Left lung (tissue), 10 donors: ENCODE results near the gene ANKRD66. TPM values are rescaled to one million over a fixed set of nuclear protein-coding genes. Genes with fewer than 3 reads are reported as not detected.
A peak's percentile ranks its signal among the peaks of the same experiment; 100 is the strongest.

ENCODE experiments used
- ATAC-seq: fragments of 200-7000 bp; cut with Tn5 transposase; one replicate; pipeline ENCODE4 v1.9.1; 2020; ENCODE audit warnings: moderate library complexity
- DNase-seq, 4 donors: peaks; one replicate each; pipeline ENCODE4 v3.0.0-alpha.2; 2013 to 2020
- H3K27ac ChIP-seq, 2 donors: fragments of 200-600 bp; sonication (generic) in 1 of 2; one replicate each; pipeline versions ENCODE4 v1.5.0 to v1.8.0; 2020 to 2021
- H3K27me3 ChIP-seq, 2 donors: fragments of 200-600 bp; sonication (generic) in 1 of 2; one replicate each; pipeline versions ENCODE4 v1.5.0 to v1.8.0; 2020 to 2021
- H3K36me3 ChIP-seq, 2 donors: fragments of 200-600 bp; sonication (generic) in 1 of 2; one replicate each; pipeline versions ENCODE4 v1.5.0 to v1.8.0; 2020 to 2021
- H3K4me1 ChIP-seq, 2 donors: fragments of 200-600 bp; one replicate each; pipeline ENCODE4 v1.8.0; 2021
- H3K4me3 ChIP-seq, 2 donors: fragments of 200-600 bp; sonication (generic) in 1 of 2; one replicate each; pipeline versions ENCODE4 v1.5.0 to v1.8.0; 2020 to 2021; ENCODE audit warnings: mild to moderate bottlenecking in 1 of 2
- H3K9me3 ChIP-seq, 2 donors: fragments of 200-600 bp; sonication (generic) in 1 of 2; one replicate each; pipeline versions ENCODE4 v1.5.0 to v1.8.0; 2020 to 2021
- CTCF ChIP-seq, 2 donors: fragments of 200-600 bp; sonication (generic) in 1 of 2; IDR thresholded peaks; one replicate each; pipeline versions ENCODE4 v1.5.0 to v1.8.0; 2021; ENCODE audit warnings: antibody characterized with exemption in 2 of 2
- intact Hi-C, 2 donors: fragments of 100-400 bp; cut with DNase I; formaldehyde crosslinking; loops; one replicate each; pipeline versions ENCODE4 v1.11.2 to v1.14.2; 2022
- polyA plus RNA-seq, 6 donors: library from polyadenylated mRNA; unstranded; fragments of 120-200 nt; gene quantifications; one replicate each; pipeline ENCODE4 v1.2.1, GENCODE V29; 2013; ENCODE audit not compliant: insufficient read length in 6 of 6
- total RNA-seq, 2 donors: library from RNA; stranded (reverse); fragmentation: NEBNext Ultra II Directional; extraction: Animal tissue kit (Norgen Biotek cat#: 25700); gene quantifications; one replicate each; pipeline ENCODE4 v1.2.1, GENCODE V29; 2021
- donor health status: DM: no; HTN: yes; CAD: no.
- donor health status: DM: no; HTN: no; CAD: no.

ANKRD66 gene
- total and polyA plus RNA-seq, 8 donors, result 0.36 to 2.9 (median 2.4) TPM; not detected in 1

- no peak for ATAC-seq
- H3K4me3 ChIP-seq, result no peak overlapping the region
Observed at GRCh38 chr6:46749731-46750130, 3.0 kb downstream of the ANKRD66 start.

GRCh38 chr6:46751658-46752057 is 4.9 kb downstream of the ANKRD66 start:
- Histone ChIP-seq H3K27me3 (no peaks in the 10 kb centered on the region), H3K4me3 (no peak overlapping the region), H3K27ac (no peak overlapping the region), H3K9me3 (no peaks in the 10 kb centered on the region), H3K4me1 (no peaks in the 10 kb centered on the region), H3K36me3 (no peaks in the 10 kb centered on the region)
- DNase-seq (no peak), ATAC-seq (no peak)
- no peak for TF ChIP-seq CTCF (IDR thresholded peaks at IDR 0.05)
- intact Hi-C loops, result no loop called here

More at GRCh38 chr6:46749731-46750130, 3.0 kb downstream of the ANKRD66 start:
- Histone ChIP-seq H3K36me3 (no peaks in the 10 kb centered on the region), H3K27ac (no peak overlapping the region), H3K4me1 (no peaks in the 10 kb centered on the region), H3K9me3 (no peaks in the 10 kb centered on the region), H3K27me3 (peaks cover 0 to 7% of the 10 kb centered on the region in 2 donors)
- no peak for TF ChIP-seq CTCF (IDR thresholded peaks at IDR 0.05)
- intact Hi-C loops, result no loop called here
- DNase-seq, result no peak

- ATAC-seq (no peak), DNase-seq (no peak)
- Histone ChIP-seq H3K36me3 (no peaks in the 10 kb centered on the region), H3K27me3 (no peaks in the 10 kb centered on the region), H3K4me3 (no peak overlapping the region), H3K4me1 (peaks cover 0 to 4% of the 10 kb centered on the region in 2 donors), H3K9me3 (no peaks in the 10 kb centered on the region), H3K27ac (no peak overlapping the region)
- no peak for TF ChIP-seq CTCF (IDR thresholded peaks at IDR 0.05)
- intact Hi-C loops, result no loop called here
Observed at GRCh38 chr6:46755865-46756264, 9.1 kb downstream of the ANKRD66 start.

GRCh38 chr6:46756469-46757213 is 9.9 kb downstream of the ANKRD66 start:
- intact Hi-C loops, result no loop called here
- ATAC-seq, result peak; percentile 54
- no peak for DNase-seq
- no peak overlapping the region for H3K27ac ChIP-seq
- H3K9me3 ChIP-seq, result no peaks in the 10 kb centered on the region
- no peaks in the 10 kb centered on the region for H3K36me3 ChIP-seq
- peaks cover 0 to 4% of the 10 kb centered on the region in 2 donors for H3K4me1 ChIP-seq
- H3K27me3 ChIP-seq, result no peaks in the 10 kb centered on the region
- H3K4me3 ChIP-seq, result no peak overlapping the region
- no peak for TF ChIP-seq CTCF (IDR thresholded peaks at IDR 0.05)

- Histone ChIP-seq H3K4me1 (peaks cover 0 to 4% of the 10 kb centered on the region in 2 donors), H3K27me3 (no peaks in the 10 kb centered on the region), H3K36me3 (no peaks in the 10 kb centered on the region), H3K4me3 (no peak overlapping the region), H3K27ac (no peak overlapping the region), H3K9me3 (no peaks in the 10 kb centered on the region)
- no peak for TF ChIP-seq CTCF (IDR thresholded peaks at IDR 0.05)
- ATAC-seq, result peak; percentile 54
- peak in 1 of 4 donors; percentile 63 for DNase-seq
- intact Hi-C loops, result no loop called here
Observed at GRCh38 chr6:46757214-46757596, 10.5 kb downstream of the ANKRD66 start.
